ENCODE data around the gene MAP7D2.

Gene MAP7D2

GRCh38 chrX:19975845-19976244 lies 140.9 kb downstream of the MAP7D2 start:
- no peak for DNase-seq (ENCODE audit: low read depth in 1 of 2, low spot score in 1 of 2)

GRCh38 chrX:19972984-19973383 lies 143.7 kb downstream of the MAP7D2 start:
- no peak for DNase-seq (ENCODE audit: low read depth in 1 of 2, low spot score in 1 of 2)

GRCh38 chrX:19968276-19968675 lies 148.4 kb downstream of the MAP7D2 start:
- no peak for DNase-seq (ENCODE audit: low read depth in 1 of 2, low spot score in 1 of 2)

- DNase-seq (ENCODE audit: low read depth in 1 of 2, low spot score in 1 of 2): no peak
Observed at GRCh38 chrX:19966056-19966455, 150.7 kb downstream of the MAP7D2 start.

- DNase-seq (ENCODE audit: low read depth in 1 of 2, low spot score in 1 of 2): peak in 1 of 2 donors; percentile 6
Observed at GRCh38 chrX:19964017-19964710, 152.5 kb downstream of the MAP7D2 start.

- DNase-seq (ENCODE audit: low read depth in 1 of 2, low spot score in 1 of 2): no peak
Observed at GRCh38 chrX:19960913-19961312, 155.8 kb downstream of the MAP7D2 start.

GRCh38 chrX:19958552-19959486 lies 157.9 kb downstream of the MAP7D2 start:
- no peak for DNase-seq (ENCODE audit: low read depth in 1 of 2, low spot score in 1 of 2)

- DNase-seq (ENCODE audit: low read depth in 1 of 2, low spot score in 1 of 2): no peak
Observed at GRCh38 chrX:19956923-19957322, 159.8 kb downstream of the MAP7D2 start.

Measured in activated T-helper 1 cell treated with anti-CD3 and anti-CD28 coated beads, Interleukin-2, amount 50 U/mL, for 16 hours (primary cell).